Neural progenitor cell (in vitro differentiated cells): ENCODE measurements around the gene BMPR1B. TPM values are rescaled to one million over a fixed set of nuclear protein-coding genes. Genes with fewer than 3 reads are reported as not detected.

Experiments used
- DNase-seq: peaks from one replicate; pipeline ENCODE4 v3.0.0-alpha.2; 2016; ENCODE audit warnings: low spot score
- H2AFZ ChIP-seq: fragments of 200-600 bp; sonication (generic); replicated peaks from 2 replicates; pipeline ENCODE4 v1.6.1; 2016; ENCODE audit warnings: antibody characterized with exemption
- H3F3A ChIP-seq: fragments of 200-600 bp; sonication (generic); 2 replicates; pipeline ENCODE4 v1.6.1; 2016; ENCODE audit warnings: antibody characterized with exemption, low read depth
- H3K27ac ChIP-seq: fragments of 200-600 bp; sonication (generic); 2 replicates; pipeline ENCODE4 v1.5.1; 2016; ENCODE audit warnings: mild to moderate bottlenecking
- H3K27me3 ChIP-seq: fragments of 200-600 bp; sonication (generic); 2 replicates; pipeline ENCODE4 v1.6.1; 2016; ENCODE audit warnings: mild to moderate bottlenecking, moderate library complexity
- H3K36me3 ChIP-seq: fragments of 200-600 bp; sonication (generic); 2 replicates; pipeline ENCODE4 v1.5.1; 2016
- H3K4me1 ChIP-seq: fragments of 200-600 bp; sonication (generic); 2 replicates; pipeline ENCODE4 v1.6.1; 2016; ENCODE audit warnings: mixed run types
- H3K4me2 ChIP-seq: fragments of 200-600 bp; sonication (generic); 2 replicates; pipeline ENCODE4 v1.6.1; 2016
- H3K4me3 ChIP-seq: fragments of 200-600 bp; sonication (generic); 2 replicates; pipeline ENCODE4 v1.5.1; 2016
- H3K79me2 ChIP-seq: fragments of 200-600 bp; sonication (generic); 2 replicates; pipeline ENCODE4 v1.6.1; 2016; ENCODE audit warnings: low read depth
- H3K9ac ChIP-seq: fragments of 200-600 bp; sonication (generic); 2 replicates; pipeline ENCODE4 v1.6.1; 2016
- H3K9me3 ChIP-seq: fragments of 200-600 bp; sonication (generic); 2 replicates; pipeline ENCODE4 v1.5.1; 2016; ENCODE audit warnings: low read depth
- H4K20me1 ChIP-seq: fragments of 200-600 bp; sonication (generic); 2 replicates; pipeline ENCODE4 v1.6.1; 2016; ENCODE audit warnings: low read depth
- H3K27ac Mint-ChIP-seq: 3 replicates; pipeline ENCODE4 v1.8.0; 2021; ENCODE audit warnings: mixed read lengths
- H3K27me3 Mint-ChIP-seq: 2 replicates; pipeline ENCODE4 v1.8.0; 2022; ENCODE audit warnings: low read depth, mild to moderate bottlenecking, inconsistent platforms, moderate library complexity, mixed read lengths; ENCODE audit not compliant: insufficient read depth
- H3K36me3 Mint-ChIP-seq: 3 replicates; pipeline ENCODE4 v1.8.0; 2021; ENCODE audit warnings: mixed read lengths
- H3K4me1 Mint-ChIP-seq: 3 replicates; pipeline ENCODE4 v1.8.0; 2021; ENCODE audit warnings: mixed read lengths
- H3K4me3 Mint-ChIP-seq: 3 replicates; pipeline ENCODE4 v1.8.0; 2021; ENCODE audit warnings: mild to moderate bottlenecking, moderate library complexity, mixed read lengths
- H3K9me3 Mint-ChIP-seq: 3 replicates; pipeline ENCODE4 v1.8.0; 2020; ENCODE audit warnings: mixed read lengths
- CTCF ChIP-seq: fragments of 200-600 bp; sonication (generic); IDR thresholded peaks from 2 replicates; pipeline ENCODE4 v1.5.1; 2017; ENCODE audit warnings: antibody characterized with exemption, mild to moderate bottlenecking
- EZH2 ChIP-seq: fragments of 200-600 bp; sonication (generic); IDR thresholded peaks from 2 replicates; pipeline ENCODE4 v1.6.1; 2017; ENCODE audit warnings: antibody characterized with exemption, mild to moderate bottlenecking, moderate library complexity
- EZH2phosphoT487 ChIP-seq: fragments of 200-600 bp; sonication (generic); IDR thresholded peaks from 2 replicates; pipeline ENCODE4 v1.6.1; 2017; ENCODE audit warnings: antibody characterized with exemption
- total RNA-seq: library from RNA; depleted of rRNA; stranded (reverse); fragments of >200 nt; gene quantifications from 2 replicates; pipeline ENCODE4 v1.2.3, GENCODE V29; 2015; ENCODE audit warnings: low replicate concordance

Gene BMPR1B
- total RNA-seq, 1 donor from 2014 or later: 2.7 TPM

- no peaks in the 10 kb centered on the region for H4K20me1 ChIP-seq
- peaks cover 2% of the 10 kb centered on the region for H3K27me3 Mint-ChIP-seq
- H3K9me3 Mint-ChIP-seq: peaks cover 23% of the 10 kb centered on the region
- peaks cover 4% of the 10 kb centered on the region for H3K9me3 ChIP-seq
- no peak overlapping the region for H3K4me3 Mint-ChIP-seq
- peaks cover 23% of the 10 kb centered on the region for H3K4me1 Mint-ChIP-seq
- no peak overlapping the region for H2AFZ ChIP-seq
- no peak overlapping the region for H3K4me2 ChIP-seq
- no peak for DNase-seq
- no peaks in the 10 kb centered on the region for H3K79me2 ChIP-seq
- H3K4me3 ChIP-seq: no peak overlapping the region
- no peaks in the 10 kb centered on the region for H3K27me3 ChIP-seq
- TF ChIP-seq CTCF: no peak
- TF ChIP-seq EZH2: no peak
- TF ChIP-seq EZH2phosphoT487: no peak
- H3K27ac Mint-ChIP-seq: peak overlapping the region; percentile 76
- H3F3A ChIP-seq: peaks cover 10% of the 10 kb centered on the region
- peaks cover 6% of the 10 kb centered on the region for H3K36me3 Mint-ChIP-seq
- H3K9ac ChIP-seq: no peak overlapping the region
- H3K27ac ChIP-seq: no peak overlapping the region
- peaks cover 14% of the 10 kb centered on the region for H3K4me1 ChIP-seq
- H3K36me3 ChIP-seq: no peaks in the 10 kb centered on the region
Observed at GRCh38 chr4:94843216-94843615, 85.5 kb downstream of the BMPR1B start.

GRCh38 chr4:94848326-94848725 is 90.6 kb downstream of the BMPR1B start:
- peaks cover 4% of the 10 kb centered on the region for H3K9me3 ChIP-seq
- DNase-seq: no peak
- peaks cover 2% of the 10 kb centered on the region for H3K27me3 Mint-ChIP-seq
- H3K4me2 ChIP-seq: no peak overlapping the region
- peaks cover 23% of the 10 kb centered on the region for H3K4me1 ChIP-seq
- H3K27ac Mint-ChIP-seq: no peak overlapping the region
- H3K9ac ChIP-seq: no peak overlapping the region
- H3K36me3 ChIP-seq: no peaks in the 10 kb centered on the region
- H3K36me3 Mint-ChIP-seq: peaks cover 6% of the 10 kb centered on the region
- no peak overlapping the region for H3K27ac ChIP-seq
- H3F3A ChIP-seq: peaks cover 10% of the 10 kb centered on the region
- H3K9me3 Mint-ChIP-seq: peaks cover 18% of the 10 kb centered on the region
- TF ChIP-seq EZH2phosphoT487 (no peak), EZH2 (no peak), CTCF (no peak)
- H3K4me3 Mint-ChIP-seq: no peak overlapping the region
- H3K4me3 ChIP-seq: no peak overlapping the region
- no peaks in the 10 kb centered on the region for H3K79me2 ChIP-seq
- H2AFZ ChIP-seq: no peak overlapping the region
- H4K20me1 ChIP-seq: no peaks in the 10 kb centered on the region
- peaks cover 14% of the 10 kb centered on the region for H3K4me1 Mint-ChIP-seq
- H3K27me3 ChIP-seq: no peaks in the 10 kb centered on the region

- Mint-ChIP-seq H3K27me3 (no peaks in the 10 kb centered on the region), H3K36me3 (peaks cover 6% of the 10 kb centered on the region), H3K4me3 (no peak overlapping the region), H3K27ac (no peak overlapping the region), H3K4me1 (peaks cover 4% of the 10 kb centered on the region), H3K9me3 (peaks cover 13% of the 10 kb centered on the region)
- Histone ChIP-seq H3K36me3 (no peaks in the 10 kb centered on the region), H3F3A (no peaks in the 10 kb centered on the region), H3K9ac (no peak overlapping the region), H3K79me2 (no peaks in the 10 kb centered on the region), H3K27ac (no peak overlapping the region), H3K4me2 (peak overlapping the region; percentile 38), H4K20me1 (no peaks in the 10 kb centered on the region), H2AFZ (no peak overlapping the region), H3K4me1 (peaks cover 12% of the 10 kb centered on the region), H3K9me3 (peaks cover 4% of the 10 kb centered on the region), H3K27me3 (no peaks in the 10 kb centered on the region), H3K4me3 (no peak overlapping the region)
- peak; percentile 73 for DNase-seq
- TF ChIP-seq EZH2phosphoT487 (no peak), CTCF (no peak)
Observed at GRCh38 chr4:94849901-94850300, 92.1 kb downstream of the BMPR1B start.
